GM23248 (cell line): ENCODE measurements around the gene C5orf15.

Experiments used
- EZH2 ChIP-seq: fragments of 200-600 bp; sonication (generic); IDR thresholded peaks from 2 replicates; pipeline ENCODE4 v1.6.1; 2018; ENCODE audit warnings: antibody characterized with exemption, mild to moderate bottlenecking; ENCODE audit not compliant: insufficient read depth, poor library complexity, severe bottlenecking
- EZH2phosphoT487 ChIP-seq: fragments of 200-600 bp; sonication (generic); IDR thresholded peaks from 2 replicates; pipeline ENCODE4 v1.6.1; 2018; ENCODE audit warnings: antibody characterized with exemption, moderate library complexity, mild to moderate bottlenecking, low read depth; ENCODE audit not compliant: insufficient read depth

DNA sequence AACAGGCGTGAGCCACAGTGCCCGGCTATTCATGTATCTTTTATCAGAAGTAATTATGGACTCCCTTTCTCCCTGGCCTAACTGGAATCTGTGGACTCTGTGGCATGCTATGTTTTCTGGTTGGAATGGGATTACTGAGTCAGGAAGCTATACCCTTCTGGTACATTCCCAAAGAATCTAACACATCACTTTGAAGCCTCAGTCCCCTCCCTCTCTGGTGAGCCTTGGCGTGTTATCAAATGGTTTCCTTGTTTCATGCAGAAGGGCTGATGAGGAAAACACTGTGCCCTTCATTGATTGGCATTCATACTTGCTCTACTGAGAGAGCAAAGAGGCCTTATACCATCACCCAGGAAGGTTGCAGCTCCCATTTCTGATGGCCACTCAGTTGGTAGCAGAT, 22.9 kb downstream of the C5orf15 start:
- TF ChIP-seq EZH2 (no peak), EZH2phosphoT487 (no peak)
